C4-2B (cell line): ENCODE results near the gene SYN1.

ENCODE experiments used
- CTCF ChIP-seq: fragments of 450-650 bp; conservative IDR thresholded peaks from 2 replicates; pipeline ENCODE4 v1.5.1; 2017; ENCODE audit warnings: mild to moderate bottlenecking
- ZFX ChIP-seq: fragments of 450-650 bp; IDR thresholded peaks from 2 replicates; pipeline ENCODE4 v1.6.1; 2017

- TF ChIP-seq CTCF (no peak), ZFX (no peak)
Observed at GRCh38 chrX:47625365-47625764, 5.7 kb upstream of the SYN1 start.
